ENCODE data around the gene TEX55.

DNA sequence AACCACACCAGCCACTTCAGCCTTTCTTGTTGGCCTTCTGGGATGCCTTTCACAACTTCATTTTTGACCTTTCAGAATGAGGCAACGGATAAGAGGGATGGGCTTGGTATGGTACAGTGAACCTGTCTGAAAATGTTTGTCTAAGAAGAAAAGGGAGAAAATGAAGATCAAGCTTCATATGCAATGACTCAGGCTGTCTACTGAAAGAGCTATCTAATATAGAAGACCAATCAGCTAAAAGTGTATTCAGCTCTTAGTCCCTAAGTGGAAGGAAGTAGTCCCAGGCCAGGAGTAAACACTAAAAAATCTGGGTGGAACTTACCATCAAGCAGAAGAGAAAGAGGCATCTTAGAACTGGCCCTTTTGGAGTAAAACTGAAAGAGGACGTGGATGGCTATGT, 15.3 kb downstream of the TEX55 start:
- TF ChIP-seq, protein P1, sequence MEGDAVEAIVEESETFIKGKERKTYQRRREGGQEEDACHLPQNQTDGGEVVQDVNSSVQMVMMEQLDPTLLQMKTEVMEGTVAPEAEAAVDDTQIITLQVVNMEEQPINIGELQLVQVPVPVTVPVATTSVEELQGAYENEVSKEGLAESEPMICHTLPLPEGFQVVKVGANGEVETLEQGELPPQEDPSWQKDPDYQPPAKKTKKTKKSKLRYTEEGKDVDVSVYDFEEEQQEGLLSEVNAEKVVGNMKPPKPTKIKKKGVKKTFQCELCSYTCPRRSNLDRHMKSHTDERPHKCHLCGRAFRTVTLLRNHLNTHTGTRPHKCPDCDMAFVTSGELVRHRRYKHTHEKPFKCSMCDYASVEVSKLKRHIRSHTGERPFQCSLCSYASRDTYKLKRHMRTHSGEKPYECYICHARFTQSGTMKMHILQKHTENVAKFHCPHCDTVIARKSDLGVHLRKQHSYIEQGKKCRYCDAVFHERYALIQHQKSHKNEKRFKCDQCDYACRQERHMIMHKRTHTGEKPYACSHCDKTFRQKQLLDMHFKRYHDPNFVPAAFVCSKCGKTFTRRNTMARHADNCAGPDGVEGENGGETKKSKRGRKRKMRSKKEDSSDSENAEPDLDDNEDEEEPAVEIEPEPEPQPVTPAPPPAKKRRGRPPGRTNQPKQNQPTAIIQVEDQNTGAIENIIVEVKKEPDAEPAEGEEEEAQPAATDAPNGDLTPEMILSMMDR (IDR thresholded peaks at IDR 0.05): no peak
- TF ChIP-seq POLR2A (IDR thresholded peaks at IDR 0.05): no peak
